Gastrocnemius medialis (tissue), 4 donors: ENCODE results near the gene SMIM13.
"Not testable (repeated sequence)": the region's sequence is repeated elsewhere in the genome, so short reads cannot be mapped to it uniquely, and the experiment has no call there.

Experiments used
- CTCF ChIP-seq, 5 experiments: fragments of 450-650 bp in 3 of 5; fragments of 200-600 bp in 2 of 5; sonication (generic) in 2 of 5; IDR thresholded peaks in 4 of 5; conservative IDR thresholded peaks in 1 of 5; 1 replicate in 4 of 5; 2 replicates in 1 of 5; pipeline ENCODE4 v1.5.1; 2016 to 2019; ENCODE audit warnings: antibody characterized with exemption in 5 of 5, mild to moderate bottlenecking in 3 of 5, moderate library complexity in 3 of 5
- POLR2A ChIP-seq, 2 donors: fragments of 450-650 bp; IDR thresholded peaks; one replicate each; pipeline ENCODE4 v1.6.1; 2017; ENCODE audit warnings: antibody characterized with exemption in 2 of 2, mild to moderate bottlenecking in 2 of 2, moderate library complexity in 2 of 2

- TF ChIP-seq POLR2A (IDR thresholded peaks at IDR 0.05); CTCF (IDR thresholded peaks at IDR 0.05 in 4 of 5, conservative IDR thresholded peaks at IDR 0.05 in 1 of 5): not testable (repeated sequence)
These were observed 22.3 kb downstream of the SMIM13 start for GRCh38 chr6:11115808-11116536.
